COLO829 (cell line): ENCODE results near the gene TTC3.
A peak's percentile ranks its signal among the peaks of the same experiment; 100 is the strongest.
"Not testable (repeated sequence)": the region's sequence is repeated elsewhere in the genome, so short reads cannot be mapped to it uniquely, and the experiment has no call there.

Experiments
- DNase-seq: peaks from one replicate; pipeline ENCODE4 v3.0.0; 2012; ENCODE audit warnings: low spot score

Gene TTC3

DNA sequence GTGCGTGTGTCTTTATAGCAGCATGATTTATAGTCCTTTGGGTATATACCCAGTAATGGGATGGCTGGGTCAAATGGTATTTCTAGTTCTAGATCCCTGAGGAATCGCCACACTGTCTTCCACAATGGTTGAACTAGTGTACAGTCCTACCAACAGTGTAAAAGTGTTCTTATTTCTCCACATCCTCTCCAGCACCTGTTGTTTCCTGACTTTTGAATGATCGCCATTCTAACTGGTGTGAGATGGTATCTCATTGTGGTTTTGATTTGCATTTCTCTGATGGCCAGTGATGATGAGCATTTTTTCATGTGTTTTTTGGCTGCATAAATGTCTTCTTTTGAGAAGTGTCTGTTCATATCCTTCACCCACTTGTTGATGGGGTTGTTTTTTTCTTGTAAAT is 149.2 kb downstream of the TTC3 start:
- not testable (repeated sequence) for DNase-seq

DNA sequence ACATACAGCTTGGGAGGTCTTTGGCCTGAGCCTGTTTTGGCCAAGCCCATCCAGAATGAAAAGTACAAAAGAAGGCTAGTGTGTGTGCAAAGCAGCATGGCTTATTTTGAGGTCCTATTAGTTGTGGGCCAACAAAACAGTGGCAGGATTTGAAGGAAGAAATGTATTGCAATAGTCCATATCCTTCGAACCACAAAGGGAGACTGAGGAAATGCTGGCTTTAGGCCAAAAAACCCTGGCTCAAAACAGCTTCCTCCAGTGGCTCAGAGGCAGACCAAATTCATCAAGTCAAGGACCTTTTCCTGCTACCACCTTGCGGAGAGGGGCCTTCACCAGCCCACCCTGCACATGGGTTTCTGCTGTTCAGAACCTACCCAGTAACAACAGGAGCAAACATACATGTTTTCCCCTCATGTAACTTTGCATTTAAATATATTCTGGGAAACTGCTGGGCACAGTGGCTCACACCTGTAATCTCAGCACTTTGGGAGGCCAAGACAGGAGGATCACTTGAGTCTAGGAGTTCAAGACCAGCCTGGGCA is 150.8 kb downstream of the TTC3 start:
- DNase-seq = no peak

DNA sequence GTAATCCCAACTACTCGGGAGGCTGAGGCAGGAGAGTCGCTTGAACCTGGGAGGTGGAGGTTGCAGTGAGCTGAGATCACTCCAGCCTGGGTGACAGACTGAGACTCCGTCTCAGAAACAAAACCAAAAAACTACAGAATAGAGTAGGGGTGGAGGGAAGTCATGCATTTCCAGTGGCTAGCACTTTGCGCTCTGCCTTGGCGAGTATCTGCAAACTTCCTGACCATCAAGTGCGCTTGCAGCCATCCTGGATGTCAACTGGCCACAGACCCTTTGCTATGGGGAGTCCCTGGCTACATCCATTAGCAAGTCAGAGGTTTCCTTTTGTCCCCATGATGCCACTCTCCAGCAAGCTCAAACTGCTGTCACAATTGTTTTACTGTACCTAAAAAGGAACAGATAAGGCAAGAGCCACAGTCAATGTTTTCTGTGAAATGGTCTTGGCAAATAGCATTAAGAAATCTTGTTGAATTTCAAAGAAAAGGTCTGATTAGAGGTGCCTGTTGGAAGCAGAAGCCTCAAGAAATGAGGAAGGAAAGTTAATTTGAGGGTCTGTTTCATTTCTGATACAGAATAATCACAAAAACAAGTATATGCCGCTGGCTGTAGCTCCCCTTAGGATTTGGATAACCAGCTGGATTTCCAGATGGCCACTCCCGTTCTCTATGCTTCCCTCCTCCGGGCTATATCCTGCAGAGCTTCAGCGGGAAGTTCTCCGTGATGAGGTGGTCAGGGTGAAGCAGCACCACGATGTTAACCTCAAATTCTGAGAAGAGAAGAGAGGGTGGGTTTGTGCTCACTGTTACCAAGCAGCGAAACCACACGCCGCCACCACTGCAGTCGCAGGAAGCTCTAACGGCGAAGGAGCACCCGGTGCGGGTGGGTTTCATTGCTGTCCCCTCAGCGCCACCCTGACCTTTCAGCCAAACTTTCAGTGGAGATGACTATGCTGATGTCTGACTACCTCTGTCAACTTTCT is 152.1 kb downstream of the TTC3 start:
- no peak for DNase-seq

DNA sequence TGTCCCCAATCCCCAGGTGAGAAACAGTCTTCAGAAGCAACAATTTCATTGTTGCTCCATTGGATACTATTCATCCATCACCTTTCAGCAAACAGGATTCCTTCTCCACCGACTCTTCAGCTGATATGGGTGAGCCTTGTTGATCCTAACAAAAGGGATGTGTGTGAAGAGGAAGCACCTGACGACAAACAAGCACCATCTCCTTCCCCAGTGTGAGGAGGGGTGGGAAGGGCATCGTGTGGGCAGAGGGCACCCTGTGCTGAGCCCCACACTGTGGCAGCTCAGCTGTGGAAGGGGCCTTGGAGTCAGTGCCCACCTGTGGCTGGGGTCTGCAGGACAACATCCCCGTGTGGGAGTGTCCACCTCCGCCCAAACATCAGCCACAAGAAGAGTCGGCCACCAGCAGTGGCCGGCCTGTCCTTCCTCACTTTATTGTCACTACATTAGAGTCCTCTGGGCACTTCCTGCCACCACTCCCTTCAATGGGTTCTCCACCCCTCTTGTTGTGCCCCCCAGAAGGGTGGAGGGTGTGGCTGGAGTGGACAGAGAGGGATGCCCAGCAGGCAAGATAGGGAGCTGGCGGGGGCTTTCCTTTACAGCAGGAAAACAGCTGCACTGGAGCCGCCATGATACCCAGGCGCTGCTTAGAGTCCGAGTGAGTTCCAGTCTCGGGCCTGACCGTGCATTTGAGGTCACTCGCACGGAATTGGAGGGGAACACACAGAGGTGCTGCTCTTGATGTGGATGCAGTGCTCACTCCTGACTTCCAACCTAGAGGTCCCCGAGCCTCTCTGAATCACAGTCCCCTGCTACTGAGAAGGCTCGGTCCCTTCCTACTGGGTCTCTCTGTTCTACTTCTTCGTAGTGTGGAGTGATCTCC is 153.2 kb downstream of the TTC3 start:
- DNase-seq = no peak

DNA sequence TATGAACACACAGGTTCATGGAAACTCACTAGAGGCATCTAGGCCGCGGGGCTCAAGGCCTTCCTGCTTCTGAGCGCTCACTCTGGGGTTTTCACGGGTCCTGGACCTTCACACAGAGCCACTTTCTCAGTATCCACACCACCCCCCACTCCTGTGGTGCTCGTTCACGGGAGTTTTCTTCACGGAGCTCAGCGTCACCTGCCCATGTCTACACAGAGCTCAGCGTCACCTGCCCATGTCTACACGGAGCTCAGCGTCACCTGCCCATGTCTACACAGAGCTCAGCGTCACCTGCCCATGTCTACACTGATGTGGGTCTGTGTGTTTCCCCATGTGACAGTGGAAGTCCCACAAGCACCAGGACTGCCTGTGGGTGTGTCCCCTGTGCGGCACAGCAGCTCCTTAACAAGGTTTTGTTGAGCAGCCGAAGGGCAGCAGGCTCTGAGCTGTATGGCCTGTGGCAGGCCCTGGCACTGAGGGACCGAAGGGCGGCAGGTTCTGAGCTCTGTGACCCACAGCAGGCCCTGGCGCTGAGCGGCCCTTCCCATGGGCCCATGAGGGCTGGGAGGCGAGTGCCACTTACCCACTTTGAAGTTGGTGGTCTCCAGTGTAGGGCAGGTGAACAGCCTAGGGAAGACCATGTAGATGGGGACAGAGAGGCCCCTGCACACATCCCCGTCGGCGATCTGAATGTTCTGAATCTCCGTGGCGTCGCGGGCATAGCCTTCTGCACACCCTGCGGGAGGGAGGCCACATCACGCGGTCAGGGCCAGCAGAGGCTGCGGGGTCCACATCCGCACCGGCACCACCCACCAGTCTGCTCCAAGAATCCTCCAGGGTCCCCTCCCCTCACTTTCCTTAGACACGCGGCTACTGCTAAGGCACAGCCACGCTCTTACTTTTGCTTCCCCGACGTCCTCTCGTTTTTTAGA is 154.3 kb downstream of the TTC3 start:
- no peak for DNase-seq

DNA sequence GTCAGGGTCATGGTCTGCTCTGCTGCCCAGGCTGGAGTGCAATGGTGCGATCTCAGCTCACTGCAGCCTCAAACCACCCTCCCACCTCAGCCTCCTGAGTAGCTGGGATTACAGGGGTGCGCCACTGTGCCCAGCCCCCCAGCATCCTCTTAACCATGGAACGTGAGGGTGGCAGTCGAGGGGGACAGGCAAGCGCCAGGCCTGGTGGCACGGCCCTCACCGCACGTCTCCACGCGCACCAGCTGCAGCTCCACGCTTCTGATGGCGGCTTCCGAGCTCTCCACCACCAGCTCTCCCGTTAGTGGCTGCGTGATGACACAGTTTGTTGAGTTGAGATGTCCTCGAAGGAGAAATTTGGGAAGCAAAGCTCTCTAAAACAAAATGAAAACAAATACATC is 154.9 kb downstream of the TTC3 start:
- DNase-seq = no peak

DNA sequence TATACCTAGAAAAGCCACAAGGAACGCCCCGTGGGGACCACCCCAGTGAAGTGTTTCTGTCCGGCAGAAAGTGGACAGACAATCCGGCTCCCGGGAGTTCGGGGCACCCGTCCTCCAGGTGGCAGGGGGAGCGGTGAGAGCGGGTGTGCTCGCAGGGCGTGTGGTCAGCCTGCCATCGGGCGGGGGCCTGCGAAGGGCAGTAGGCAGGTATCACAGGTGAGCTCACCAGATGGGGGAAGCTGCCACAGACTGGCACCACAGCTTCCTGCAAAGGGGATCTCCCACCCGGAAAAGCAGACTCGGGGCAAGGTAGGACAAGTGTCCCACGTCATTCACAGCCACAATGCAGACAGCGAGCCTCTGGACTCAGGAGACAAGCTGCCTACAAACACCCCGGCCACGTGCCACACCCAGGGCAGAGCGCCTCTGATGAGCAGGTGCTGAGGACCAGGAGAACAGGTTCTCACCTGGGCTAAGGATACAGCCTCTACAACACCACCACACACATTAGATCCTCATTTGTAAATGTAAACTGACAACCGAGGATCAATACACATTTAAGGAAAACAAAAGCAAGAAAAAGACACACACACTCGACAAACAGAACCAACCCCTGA is 157.7 kb downstream of the TTC3 start:
- DNase-seq = no peak

DNA sequence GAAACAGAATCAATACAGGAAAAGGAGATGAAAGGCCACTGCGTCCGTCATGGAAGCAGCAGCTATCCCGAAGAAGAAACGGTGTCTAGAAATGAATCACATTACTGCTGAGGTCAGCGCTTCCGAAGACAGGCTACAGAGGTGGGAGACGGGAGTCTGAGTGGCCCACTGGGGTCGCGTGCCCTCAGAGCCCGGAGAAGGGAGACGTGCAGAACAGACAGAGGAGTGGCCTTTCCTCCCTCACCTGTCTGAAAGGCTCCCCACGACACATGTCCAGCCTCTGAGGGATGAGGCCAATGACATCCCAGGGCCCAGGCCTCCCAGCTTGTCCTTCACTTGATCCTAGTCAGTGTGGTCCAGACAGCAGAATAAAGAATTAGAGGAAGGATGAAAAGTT is 158.2 kb downstream of the TTC3 start:
- DNase-seq = no peak

DNA sequence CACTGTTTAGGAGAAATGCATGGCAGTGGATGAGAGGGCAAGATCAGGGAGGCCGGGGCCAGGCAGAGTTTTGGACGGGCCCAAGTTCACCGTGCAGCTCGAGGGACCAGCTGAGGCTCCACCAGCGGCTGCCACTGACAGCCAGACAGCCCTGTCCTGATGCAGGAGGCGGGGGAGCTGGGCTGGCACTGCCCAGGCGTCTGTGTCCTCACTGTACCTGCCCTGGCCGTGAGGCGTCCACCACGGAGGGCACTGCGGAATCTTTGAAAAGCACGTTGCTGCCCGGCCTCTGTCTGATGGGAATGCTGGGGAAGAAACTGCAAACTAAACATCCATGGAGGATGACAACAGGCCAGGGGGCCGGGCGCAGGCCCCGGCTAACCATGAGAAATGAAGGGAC is 158.6 kb downstream of the TTC3 start:
- no peak for DNase-seq

DNA sequence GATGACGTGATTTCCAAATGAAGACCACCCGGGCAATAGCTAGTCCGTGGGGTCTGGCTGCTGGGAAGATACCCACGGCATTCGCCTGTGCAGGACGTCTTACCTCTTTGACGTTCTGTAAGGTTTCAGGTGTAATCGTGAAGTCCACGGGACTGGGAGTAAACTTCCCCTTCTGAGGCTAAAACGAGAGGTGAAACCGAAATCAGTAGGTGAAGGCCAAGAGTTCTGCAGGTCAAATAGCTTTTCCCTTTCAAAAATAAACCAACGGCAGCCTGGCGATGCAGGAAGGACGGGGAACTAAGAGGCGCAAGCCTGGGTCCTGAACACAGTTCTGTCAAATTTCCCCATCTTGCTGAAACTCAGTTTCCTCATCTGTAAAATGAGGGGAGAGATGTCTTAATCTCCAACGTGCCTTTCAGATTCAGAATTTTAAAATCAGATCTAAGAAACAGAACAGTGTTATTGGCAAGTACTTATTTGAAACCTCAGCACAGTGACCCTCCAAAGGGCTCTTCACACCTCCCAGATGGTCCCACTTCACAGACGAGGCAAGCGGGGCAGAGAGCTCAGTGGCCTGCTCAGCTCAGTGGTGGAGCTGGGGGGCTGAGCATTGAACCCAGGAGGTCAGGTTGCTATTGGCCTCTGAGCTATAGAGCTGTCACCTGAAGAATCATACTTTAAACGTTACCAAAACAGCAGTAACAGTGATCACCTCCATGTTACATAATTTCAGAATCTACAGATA is 159.4 kb downstream of the TTC3 start:
- no peak for DNase-seq

DNA sequence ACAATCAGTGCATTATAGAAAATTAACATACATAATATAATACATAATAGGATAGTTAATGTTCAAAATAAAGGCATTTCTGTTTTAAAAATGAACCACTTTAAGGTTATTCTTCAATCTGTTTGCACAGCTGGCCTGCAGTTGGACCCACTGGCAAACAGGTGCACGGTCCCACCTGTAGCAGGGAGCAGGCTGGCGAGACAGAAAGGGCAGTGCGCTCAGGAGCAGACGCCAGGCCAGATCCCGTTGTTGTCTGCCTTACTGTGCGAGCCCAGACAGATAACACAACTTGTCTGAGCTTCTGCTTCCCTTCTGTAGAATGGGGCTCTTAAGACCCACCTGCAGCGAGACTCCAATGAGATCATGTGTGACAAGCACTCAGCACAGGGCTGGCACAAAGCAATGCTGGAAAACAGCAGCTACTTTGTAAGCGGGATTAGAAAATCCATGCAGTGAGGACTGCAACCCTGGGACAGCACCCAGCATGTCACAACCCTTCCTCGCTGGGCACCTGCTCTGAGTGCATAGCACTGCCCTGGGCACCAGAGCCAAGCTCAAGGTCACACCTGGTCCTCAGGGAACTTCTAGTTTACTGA is 160.6 kb downstream of the TTC3 start:
- no peak for DNase-seq

DNA sequence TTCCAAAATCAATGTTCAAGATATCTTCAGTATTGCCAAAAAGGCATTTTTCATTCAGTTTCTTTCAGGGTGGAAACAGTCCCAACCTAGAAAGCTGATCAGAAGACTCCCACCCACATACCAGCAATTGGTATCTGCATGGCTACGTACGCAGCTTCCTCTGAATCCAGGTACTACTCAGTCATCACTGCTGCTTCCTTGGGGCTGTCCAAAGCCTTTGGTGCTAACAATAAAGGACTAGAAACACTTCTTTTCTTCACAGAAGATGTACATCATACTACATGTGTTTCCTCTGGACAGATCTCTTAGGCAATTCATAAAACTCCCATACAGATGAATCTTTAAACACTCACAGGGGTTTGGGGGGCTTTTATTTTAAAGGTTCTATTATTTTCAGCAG is 164.3 kb downstream of the TTC3 start:
- DNase-seq = no peak

DNA sequence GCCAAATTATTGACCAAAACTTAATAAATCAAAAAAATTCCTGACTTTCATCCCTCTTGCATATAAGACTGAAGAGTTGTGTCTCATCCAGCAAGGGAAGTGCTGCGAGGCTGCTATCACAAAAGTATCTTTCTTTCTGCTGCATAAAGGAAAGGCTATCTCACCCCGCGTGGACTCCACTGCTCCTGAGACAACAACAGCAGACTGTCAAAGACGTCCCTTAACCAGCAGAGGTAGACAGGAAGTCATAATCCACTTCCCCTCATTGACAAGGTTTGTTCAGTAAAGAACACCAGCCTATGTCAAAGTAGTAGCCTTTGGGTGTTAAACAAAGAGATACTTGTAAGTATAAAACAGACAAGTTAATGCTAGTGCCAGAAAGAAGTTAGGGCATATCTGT is 164.7 kb downstream of the TTC3 start:
- DNase-seq = peak; percentile 92

DNA sequence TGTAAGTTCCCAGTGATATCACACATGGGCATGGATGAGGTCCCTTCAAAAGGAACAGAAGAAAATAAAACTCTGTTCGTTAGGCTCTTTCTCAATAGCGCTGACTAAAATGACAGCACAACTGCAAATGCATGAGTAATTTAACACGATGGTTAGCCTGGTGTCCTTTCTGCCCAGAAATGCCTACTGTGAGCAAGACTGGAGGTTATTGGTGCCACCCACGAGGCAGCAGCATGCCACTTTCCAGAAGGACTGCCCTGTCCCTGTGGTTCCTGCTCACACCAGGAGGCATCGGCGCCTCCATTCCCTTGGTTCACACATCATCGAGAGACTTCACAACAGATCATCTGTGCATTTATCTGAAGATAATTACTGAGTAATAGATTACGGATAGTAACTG is 167.9 kb downstream of the TTC3 start:
- no peak for DNase-seq

DNA sequence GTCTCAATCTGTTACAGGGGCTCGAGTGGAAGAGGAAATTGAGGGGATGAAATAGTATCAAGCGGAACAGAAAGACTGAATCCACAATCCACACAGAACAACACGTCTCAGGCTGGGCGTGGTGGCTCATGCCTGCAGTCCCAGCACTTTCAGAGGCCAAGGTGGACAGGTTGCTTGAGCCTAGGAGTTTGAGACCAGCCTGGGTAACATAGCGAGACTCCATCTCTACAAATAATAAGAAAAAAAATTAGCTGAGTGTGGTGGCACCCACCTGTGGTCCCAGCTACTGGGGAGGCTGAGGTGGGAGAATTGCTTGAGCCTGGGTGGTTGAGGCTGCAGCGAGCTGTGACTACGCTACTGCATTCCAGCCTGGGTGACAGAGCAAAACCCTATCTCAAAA is 168.4 kb downstream of the TTC3 start:
- DNase-seq = no peak

DNA sequence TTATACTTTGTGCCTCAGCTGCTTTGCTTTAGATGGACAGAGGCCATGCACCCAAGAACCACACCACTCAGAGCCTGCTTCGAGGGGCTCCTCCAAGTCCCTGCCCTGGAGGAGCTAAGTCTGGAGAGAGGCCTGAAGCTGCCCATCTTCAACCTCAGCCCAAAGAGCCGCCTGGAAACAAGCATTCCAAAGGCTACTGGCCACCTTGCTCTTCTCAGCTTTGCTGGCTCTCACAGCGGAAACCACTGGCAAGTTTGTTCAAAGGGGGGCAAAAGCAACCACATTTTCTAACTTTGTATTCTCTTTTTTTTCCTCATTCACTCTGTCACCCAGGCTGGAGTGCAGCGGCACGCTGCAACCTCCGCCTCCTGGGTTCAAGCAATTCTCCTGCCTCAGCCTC is 170.9 kb downstream of the TTC3 start:
- no peak for DNase-seq

DNA sequence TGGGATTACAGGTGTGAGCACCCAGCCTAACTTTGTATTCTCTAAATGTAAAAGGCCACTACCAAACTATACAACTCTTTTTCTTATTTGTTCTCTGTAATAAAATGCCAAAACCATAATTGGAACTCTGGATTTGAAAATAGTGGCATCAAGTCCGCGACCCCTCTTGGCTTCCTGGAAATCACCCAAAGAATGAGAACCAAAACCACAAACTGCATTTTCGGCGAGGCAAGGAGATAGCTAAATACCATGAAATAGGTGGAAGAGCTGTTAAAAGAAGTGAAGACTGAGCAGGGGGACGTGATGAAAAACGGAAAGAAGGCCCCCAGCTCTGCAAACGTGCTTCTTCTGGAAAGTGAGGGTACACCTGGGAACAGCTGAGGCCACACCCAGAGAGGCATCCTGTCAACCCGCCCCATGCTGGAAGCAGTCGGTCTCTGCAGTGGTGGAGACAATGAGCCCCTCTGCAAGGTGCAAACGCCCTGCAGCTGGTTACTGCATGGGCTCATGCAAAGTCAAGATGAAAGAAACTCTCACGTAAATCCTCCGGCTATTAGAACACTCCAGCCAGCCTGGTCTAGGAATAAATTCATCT is 171.5 kb downstream of the TTC3 start:
- DNase-seq = no peak

DNA sequence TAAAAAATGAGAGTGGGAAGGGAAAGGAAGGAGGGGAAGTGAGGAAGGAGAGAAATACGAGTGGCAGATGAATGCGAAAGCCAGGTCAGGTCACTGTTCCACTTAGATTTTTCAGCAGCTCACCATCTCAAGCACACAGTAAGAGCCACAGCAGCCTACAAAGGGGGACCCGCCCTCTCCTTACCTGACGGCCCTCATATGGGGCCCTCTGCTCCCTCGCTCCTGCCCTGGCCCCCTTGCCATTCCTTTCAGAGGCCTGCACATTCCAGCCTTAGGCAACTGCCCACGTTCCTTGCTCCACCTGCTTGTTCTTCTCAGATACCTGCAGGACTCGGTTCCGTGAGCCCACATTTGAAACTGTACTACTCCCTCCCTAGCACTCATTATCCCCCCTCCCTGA is 172.1 kb downstream of the TTC3 start:
- no peak for DNase-seq

DNA sequence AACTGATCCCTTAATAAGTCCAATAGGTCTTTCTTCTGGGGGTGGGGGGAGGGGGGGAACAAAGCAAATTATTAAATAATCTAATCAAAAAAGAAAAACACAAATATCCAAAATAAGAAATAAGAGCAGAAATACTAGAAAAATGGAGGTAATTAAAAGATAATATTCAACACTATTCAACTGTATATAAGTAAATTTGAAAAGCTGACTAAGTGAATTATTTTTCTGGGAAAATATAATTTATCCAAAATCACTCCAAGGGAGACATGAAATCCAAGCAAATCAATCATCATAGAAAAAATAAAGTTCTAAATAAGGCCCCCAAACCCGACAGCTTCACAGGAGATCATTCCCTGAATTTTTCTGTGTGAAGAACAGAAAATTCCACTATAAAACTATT is 175.2 kb downstream of the TTC3 start:
- no peak for DNase-seq
